Measurements from ENCODE around the gene LAPTM4A. TPM values are rescaled to one million over a fixed set of nuclear protein-coding genes. Genes with fewer than 3 reads are reported as not detected.
"Not testable (repeated sequence)": the region's sequence is repeated elsewhere in the genome, so short reads cannot be mapped to it uniquely, and the experiment has no call there.

LAPTM4A gene
- total RNA-seq, 4 donors from 2014 or later, result 88.8 to 159 (median 128) TPM

GRCh38 chr2:20091305-20091991 is 40.0 kb upstream of the LAPTM4A start:
- no peak overlapping the region for H3K4me3 ChIP-seq
- H3K27me3 ChIP-seq, result no peaks in the 10 kb centered on the region
- TF ChIP-seq CTCF (IDR thresholded peaks at IDR 0.05) (no peak), POLR2AphosphoS5 (IDR thresholded peaks at IDR 0.05) (peak; percentile 32 to 62 (median 32))
- peaks cover 40% of the 10 kb centered on the region for H3K4me1 ChIP-seq
- peak in 1 of 2 donors; percentile 88 for DNase-seq (ENCODE audit: low spot score in 2 of 2)
- H3K36me3 ChIP-seq, result no peaks in the 10 kb centered on the region
- peak overlapping the region; percentile 72 for H3K27ac ChIP-seq
- 22% methylated on average over 11 of the region's 11 CpGs for WGBS
- H3K9me3 ChIP-seq, result no peaks in the 10 kb centered on the region

GRCh38 chr2:20089715-20090464 is 38.5 kb upstream of the LAPTM4A start:
- WGBS, result 88% methylated on average over 8 of the region's 9 CpGs
- Histone ChIP-seq H3K36me3 (no peaks in the 10 kb centered on the region), H3K4me1 (peaks cover 40% of the 10 kb centered on the region), H3K4me3 (no peak overlapping the region), H3K27me3 (no peaks in the 10 kb centered on the region), H3K9me3 (no peaks in the 10 kb centered on the region), H3K27ac (no peak overlapping the region)
- no peak for DNase-seq (ENCODE audit: low spot score in 2 of 2)
- TF ChIP-seq POLR2A (IDR thresholded peaks at IDR 0.05), result no peak
- no peak for TF ChIP-seq EP300 (IDR thresholded peaks at IDR 0.05)
- TF ChIP-seq POLR2AphosphoS5 (IDR thresholded peaks at IDR 0.05), result no peak
- TF ChIP-seq CTCF (IDR thresholded peaks at IDR 0.05), result no peak

DNA sequence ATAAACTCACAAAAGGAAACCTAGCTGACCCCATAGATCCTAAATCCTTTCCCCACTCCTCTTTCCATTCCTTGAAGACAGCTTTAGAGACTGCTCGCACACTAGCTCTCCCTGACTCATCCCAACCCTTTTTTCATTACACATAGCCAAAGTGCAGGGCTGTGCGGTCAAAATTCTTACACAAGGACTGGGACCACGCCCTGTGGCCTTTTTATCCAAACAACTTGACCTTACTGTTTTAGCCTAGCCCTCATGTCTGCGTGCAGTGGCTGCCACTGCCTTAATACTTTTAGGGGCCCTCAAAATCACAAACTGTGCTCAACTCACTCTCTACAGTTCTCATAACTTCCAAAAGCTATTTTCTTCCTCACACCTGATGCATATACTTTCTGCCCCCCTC is 34.5 kb upstream of the LAPTM4A start:
- not testable (repeated sequence) for H3K9me3 ChIP-seq; H3K36me3 ChIP-seq; H3K4me3 ChIP-seq; H3K27ac ChIP-seq; H3K4me1 ChIP-seq; DNase-seq (ENCODE audit: low spot score in 2 of 2); H3K27me3 ChIP-seq
- WGBS, result 79% methylated on average over 4 of the region's 4 CpGs

DNA sequence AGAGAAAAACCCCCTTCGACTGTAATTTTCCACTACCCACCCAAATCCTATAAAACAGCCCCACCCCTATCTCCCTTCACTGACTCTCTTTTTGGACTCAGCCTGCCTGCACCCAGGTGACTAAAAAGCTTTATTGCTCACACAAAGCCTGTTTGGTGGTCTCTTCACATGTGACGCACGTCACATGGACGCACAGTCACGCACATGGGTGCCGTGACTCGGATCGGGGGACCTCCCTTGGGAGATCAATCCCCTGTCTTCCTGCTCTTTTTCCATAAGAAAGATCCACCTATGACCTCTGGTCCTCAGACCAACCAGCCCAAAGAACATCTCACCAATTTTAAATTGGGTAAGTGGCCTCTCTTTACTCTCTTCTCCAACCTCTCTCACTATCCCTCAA is 31.4 kb upstream of the LAPTM4A start:
- H3K4me1 ChIP-seq; H3K9me3 ChIP-seq; H3K27ac ChIP-seq; DNase-seq (ENCODE audit: low spot score in 2 of 2); H3K36me3 ChIP-seq; H3K4me3 ChIP-seq; H3K27me3 ChIP-seq: not testable (repeated sequence)
- WGBS, result 98% methylated on average over 8 of the region's 8 CpGs

- Histone ChIP-seq H3K27me3 (no peaks in the 10 kb centered on the region), H3K27ac (no peak overlapping the region), H3K4me3 (no peak overlapping the region), H3K4me1 (no peaks in the 10 kb centered on the region), H3K9me3 (peaks cover 3% of the 10 kb centered on the region), H3K36me3 (no peaks in the 10 kb centered on the region)
- WGBS, result 44% methylated on average over 2 of the region's 2 CpGs
- no peak for DNase-seq (ENCODE audit: low spot score in 2 of 2)
- TF ChIP-seq POLR2AphosphoS5 (IDR thresholded peaks at IDR 0.05) (no peak), CTCF (IDR thresholded peaks at IDR 0.05) (no peak), EP300 (IDR thresholded peaks at IDR 0.05) (no peak), POLR2A (IDR thresholded peaks at IDR 0.05) (no peak)
Observed at GRCh38 chr2:20081841-20082240, 30.4 kb upstream of the LAPTM4A start.

GRCh38 chr2:20080839-20081415 is 29.5 kb upstream of the LAPTM4A start:
- 87% methylated on average over 6 of the region's 8 CpGs for WGBS
- Histone ChIP-seq H3K9me3 (peaks cover 3% of the 10 kb centered on the region), H3K36me3 (no peaks in the 10 kb centered on the region), H3K27me3 (no peaks in the 10 kb centered on the region), H3K4me1 (no peaks in the 10 kb centered on the region), H3K4me3 (no peak overlapping the region), H3K27ac (no peak overlapping the region)
- no peak for DNase-seq (ENCODE audit: low spot score in 2 of 2)
- no peak for TF ChIP-seq POLR2AphosphoS5 (IDR thresholded peaks at IDR 0.05)
- no peak for TF ChIP-seq EP300 (IDR thresholded peaks at IDR 0.05)
- no peak for TF ChIP-seq CTCF (IDR thresholded peaks at IDR 0.05)
- TF ChIP-seq POLR2A (IDR thresholded peaks at IDR 0.05), result no peak
